HEK293 (cell line): Measurements from ENCODE around the gene SMIM24.

ENCODE experiments used
- CTCF ChIA-PET: fragments of 350-600 bp; formaldehyde crosslinking; extraction: SDS; loops from one replicate; lab custom pipeline; 2021; ENCODE audit warnings: antibody characterized with exemption; lab: Yijun Ruan, JAX
- POLR2A ChIA-PET: fragments of 300-600 bp; formaldehyde crosslinking; extraction: SDS; loops from one replicate; lab custom pipeline; 2020; ENCODE audit warnings: antibody characterized with exemption, inconsistent platforms; lab: Yijun Ruan, JAX
- H3K27ac ChIP-seq: fragments of 200-500 bp; sonication (Bioruptor generic); 2 replicates; pipeline ENCODE4 v1.5.1; 2014; ENCODE audit warnings: low read depth, low read length, control low read depth, inconsistent platforms; ENCODE audit errors: extremely low read depth
- H3K36me3 ChIP-seq, 2 experiments: fragments of 200-500 bp in 1 of 2; sonication (Bioruptor generic) in 1 of 2; 1 replicate in 1 of 2; 2 replicates in 1 of 2; pipeline ENCODE4 v1.5.1; 2014 to 2017; ENCODE audit warnings: inconsistent platforms in 2 of 2, low read length in 2 of 2; ENCODE audit not compliant: control insufficient read depth in 2 of 2, insufficient read depth in 1 of 2
- H3K4me1 ChIP-seq: fragments of 200-500 bp; sonication (Bioruptor generic); 2 replicates; pipeline ENCODE4 v1.5.1; 2014; ENCODE audit warnings: mild to moderate bottlenecking, low read length, inconsistent platforms; ENCODE audit not compliant: control insufficient read depth, insufficient read depth
- H3K4me3 ChIP-seq: 2 replicates; pipeline ENCODE4 v1.5.1; 2011; ENCODE audit warnings: low read depth, mild to moderate bottlenecking, control low read depth, low read length, moderate library complexity
- H3K9me3 ChIP-seq: fragments of 200-500 bp; sonication (Bioruptor generic); 2 replicates; pipeline ENCODE4 v1.5.1; 2014; ENCODE audit warnings: low read depth, low read length, inconsistent platforms; ENCODE audit not compliant: control insufficient read depth, insufficient read depth
- ATF2 ChIP-seq: fragments of 450-650 bp; formaldehyde crosslinking; IDR thresholded peaks from 2 replicates; pipeline ENCODE4 v1.5.1; 2016; ENCODE audit warnings: missing biosample characterization, missing genetic modification characterization, low read depth
- KLF17 ChIP-seq: fragments of 450-650 bp; formaldehyde crosslinking; IDR thresholded peaks from 2 replicates; pipeline ENCODE4 v1.5.1; 2016; ENCODE audit warnings: missing biosample characterization, missing genetic modification characterization
- PATZ1 ChIP-seq: fragments of 450-650 bp; formaldehyde crosslinking; IDR thresholded peaks from 2 replicates; pipeline ENCODE4 v1.5.1; 2016; ENCODE audit warnings: missing biosample characterization, missing genetic modification characterization
- REPIN1 ChIP-seq: fragments of 450-650 bp; formaldehyde crosslinking; IDR thresholded peaks from 2 replicates; pipeline ENCODE4 v1.5.1; 2017; ENCODE audit warnings: missing biosample characterization, missing genetic modification characterization, low read depth
- SP3 ChIP-seq: fragments of 450-650 bp; formaldehyde crosslinking; IDR thresholded peaks from 2 replicates; pipeline ENCODE4 v1.5.1; 2016; ENCODE audit warnings: missing biosample characterization, missing genetic modification characterization
- ZBTB7A ChIP-seq: fragments of 450-650 bp; formaldehyde crosslinking; IDR thresholded peaks from 2 replicates; pipeline ENCODE4 v1.5.1; 2016; ENCODE audit warnings: low read depth, missing biosample characterization, missing genetic modification characterization
- ZFP37 ChIP-seq: fragments of 450-650 bp; formaldehyde crosslinking; IDR thresholded peaks from 2 replicates; pipeline ENCODE4 v1.5.1; 2016; ENCODE audit warnings: missing biosample characterization, missing genetic modification characterization
- ZNF280D ChIP-seq: fragments of 450-650 bp; formaldehyde crosslinking; IDR thresholded peaks from 2 replicates; pipeline ENCODE4 v1.5.1; 2016; ENCODE audit warnings: missing biosample characterization, missing genetic modification characterization
- ZNF335 ChIP-seq: fragments of 450-650 bp; formaldehyde crosslinking; conservative IDR thresholded peaks from 2 replicates; pipeline ENCODE4 v1.5.1; 2016; ENCODE audit warnings: missing biosample characterization, missing genetic modification characterization
- ZNF37A ChIP-seq: fragments of 450-650 bp; IDR thresholded peaks from 2 replicates; pipeline ENCODE4 v1.5.1; 2018; ENCODE audit warnings: missing biosample characterization, missing genetic modification characterization
- ZNF433 ChIP-seq: fragments of 450-650 bp; formaldehyde crosslinking; IDR thresholded peaks from 2 replicates; pipeline ENCODE4 v1.5.1; 2016; ENCODE audit warnings: missing biosample characterization, missing genetic modification characterization, low read depth
- ZNF513 ChIP-seq: fragments of 450-650 bp; IDR thresholded peaks from 2 replicates; pipeline ENCODE4 v1.5.1; 2018; ENCODE audit warnings: missing biosample characterization, missing genetic modification characterization
- ZNF596 ChIP-seq: fragments of 450-650 bp; IDR thresholded peaks from 2 replicates; pipeline ENCODE4 v1.5.0; 2018; ENCODE audit warnings: missing biosample characterization, mild to moderate bottlenecking, missing genetic modification characterization, moderate library complexity
- ZNF621 ChIP-seq: fragments of 450-650 bp; formaldehyde crosslinking; IDR thresholded peaks from 2 replicates; pipeline ENCODE4 v1.5.1; 2017; ENCODE audit warnings: missing biosample characterization, missing genetic modification characterization
- ZNF639 ChIP-seq: fragments of 450-650 bp; formaldehyde crosslinking; IDR thresholded peaks from 2 replicates; pipeline ENCODE4 v1.5.1; 2016; ENCODE audit warnings: missing biosample characterization, missing genetic modification characterization
- ZNF654 ChIP-seq: fragments of 450-650 bp; formaldehyde crosslinking; IDR thresholded peaks from 2 replicates; pipeline ENCODE4 v1.5.1; 2016; ENCODE audit warnings: low read depth, missing biosample characterization, missing genetic modification characterization
- ZSCAN18 ChIP-seq: fragments of 450-650 bp; formaldehyde crosslinking; IDR thresholded peaks from 2 replicates; pipeline ENCODE4 v1.5.1; 2016; ENCODE audit warnings: missing biosample characterization, missing genetic modification characterization
- ZSCAN4 ChIP-seq: fragments of 450-650 bp; formaldehyde crosslinking; IDR thresholded peaks from 2 replicates; pipeline ENCODE4 v1.5.1; 2017; ENCODE audit warnings: missing biosample characterization, missing genetic modification characterization

The SMIM24 gene

GRCh38 chr19:3507371-3508120, 27.2 kb upstream of the SMIM24 start (continued):
- TF ChIP-seq ATF2 (tag by site-specific recombination) (peak; percentile 93), PATZ1 (tag by site-specific recombination) (peak; percentile 81), KLF17 (peak; percentile 61), ZSCAN18 (tag by site-specific recombination) (no peak), ZNF639 (tag by site-specific recombination) (no peak; the same call in 1 of the 2 replicates), ZSCAN4 (tag by site-specific recombination) (no peak), ZNF335 (tag by site-specific recombination) (peak; percentile 35)

GRCh38 chr19:3506384-3507340, 26.3 kb upstream of the SMIM24 start:
- Histone ChIP-seq H3K4me1 (peaks cover 2% of the 10 kb centered on the region; the same call in 1 of the 2 replicates), H3K9me3 (no peaks in the 10 kb centered on the region), H3K36me3 (peaks cover 14 to 34% of the 10 kb centered on the region in 2 experiments; a peak in 2 of 3 replicates), H3K4me3 (peak overlapping the region; percentile 88), H3K27ac (peak overlapping the region; percentile 93)
- ChIA-PET CTCF (interaction anchor here (0.8 kb wide), 1 partner anchor 34 kb away, joined by 3 read pairs; no protein-coding TSS in a partner anchor), POLR2A (interaction anchor here (0.6 to 1.0 kb wide), 3 partner anchors 15 to 265 kb away, joined by 3 to 7 read pairs (median 5); partner anchors contain the start of gene RAX2)
- no peak for TF ChIP-seq REPIN1
- TF ChIP-seq ZBTB7A (tag by site-specific recombination), result peak; percentile 62; the same call in 1 of the 2 replicates
- TF ChIP-seq SP3 (tag by site-specific recombination), result peak; percentile 48
- TF ChIP-seq ZNF596, result no peak
- TF ChIP-seq ZNF513 (tag by site-specific recombination), result no peak
- no peak for TF ChIP-seq ZNF37A (tag by site-specific recombination)
- no peak for TF ChIP-seq ZNF654 (tag by site-specific recombination)
- TF ChIP-seq ZFP37 (tag by site-specific recombination), result no peak
- TF ChIP-seq ZNF280D (tag by site-specific recombination), result no peak
- TF ChIP-seq ZNF621 (tag by site-specific recombination), result no peak
- TF ChIP-seq ZNF433, result no peak
